ENCODE data around the gene HACD3.

DNA sequence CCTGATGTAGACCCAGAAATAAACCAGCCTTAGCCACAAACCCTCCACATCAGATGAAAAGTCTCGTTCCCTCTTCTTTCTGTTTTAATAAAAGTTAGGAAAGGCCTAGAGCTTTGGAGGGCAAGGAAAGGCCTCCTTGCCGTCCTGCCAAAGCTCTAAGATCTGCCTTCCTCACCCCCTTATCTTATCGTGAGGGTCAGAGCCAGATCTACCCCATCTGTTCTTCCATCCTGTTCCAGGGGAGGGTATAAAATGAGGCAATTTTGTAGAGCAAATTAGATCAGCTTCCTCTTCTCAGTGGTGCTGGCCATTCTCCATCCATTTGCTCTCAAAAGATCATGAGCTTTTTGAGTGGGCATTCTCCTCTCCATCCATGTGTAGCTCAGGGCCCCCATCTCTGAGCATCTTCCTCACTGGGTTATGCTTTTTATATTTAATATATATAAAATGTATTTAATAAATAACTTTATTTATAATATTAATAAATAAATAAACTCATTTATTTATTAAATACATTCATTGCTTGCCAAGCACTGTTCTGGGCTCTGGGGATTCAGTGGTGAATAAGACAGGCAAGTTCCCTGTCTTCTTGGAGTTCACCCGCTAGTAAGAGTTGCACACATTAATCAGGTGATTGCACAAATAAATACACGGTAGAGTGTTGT is 89.5 kb downstream of the HACD3 start:
- no peak for TF ChIP-seq POLR2AphosphoS5 (IDR thresholded peaks at IDR 0.05; ENCODE audit: low read depth, low read length)
- no peak for TF ChIP-seq POLR2A (IDR thresholded peaks at IDR 0.05; ENCODE audit: low read depth, low read length)
- no peak for TF ChIP-seq PAX5 (IDR thresholded peaks at IDR 0.05; ENCODE audit: insufficient read depth, low read length, severe bottlenecking)
- no peak for TF ChIP-seq TAF1 (IDR thresholded peaks at IDR 0.05; ENCODE audit: low read depth, low read length)
